GM12872 (cell line): ENCODE data around the gene MYO1E.

Source experiments
- CTCF ChIP-seq: IDR thresholded peaks from 3 replicates; pipeline ENCODE4 v1.5.1; 2011; ENCODE audit warnings: low read depth, mild to moderate bottlenecking, low read length, moderate library complexity; ENCODE audit not compliant: insufficient read depth

The MYO1E gene

GRCh38 chr15:59244337-59244736 is 128.3 kb downstream of the MYO1E start:
- TF ChIP-seq CTCF = no peak

DNA sequence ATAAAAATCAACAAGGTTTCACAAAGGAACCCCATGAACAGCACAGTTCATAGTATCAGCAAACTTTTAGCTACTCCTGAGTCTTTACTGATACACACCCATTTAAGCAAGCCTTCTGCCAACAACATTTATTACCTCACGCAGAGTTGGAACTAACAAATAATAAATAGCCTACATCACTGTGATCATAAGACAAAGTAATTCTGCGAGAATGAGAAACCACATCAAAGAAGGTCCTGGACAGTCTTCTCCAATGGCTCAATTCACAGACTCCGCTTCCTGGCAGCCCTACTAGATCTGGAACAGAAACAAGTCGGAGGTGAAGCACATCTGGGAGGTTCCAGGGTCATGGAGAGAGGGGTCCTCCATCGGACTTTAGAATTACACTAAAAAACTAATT is 129.0 kb downstream of the MYO1E start:
- TF ChIP-seq CTCF = no peak

GRCh38 chr15:59242649-59243048 is 130.0 kb downstream of the MYO1E start:
- no peak for TF ChIP-seq CTCF

- TF ChIP-seq CTCF = no peak
These were observed 132.6 kb downstream of the MYO1E start for GRCh38 chr15:59240036-59240435.

GRCh38 chr15:59237924-59238331 is 134.7 kb downstream of the MYO1E start:
- TF ChIP-seq CTCF = no peak

DNA sequence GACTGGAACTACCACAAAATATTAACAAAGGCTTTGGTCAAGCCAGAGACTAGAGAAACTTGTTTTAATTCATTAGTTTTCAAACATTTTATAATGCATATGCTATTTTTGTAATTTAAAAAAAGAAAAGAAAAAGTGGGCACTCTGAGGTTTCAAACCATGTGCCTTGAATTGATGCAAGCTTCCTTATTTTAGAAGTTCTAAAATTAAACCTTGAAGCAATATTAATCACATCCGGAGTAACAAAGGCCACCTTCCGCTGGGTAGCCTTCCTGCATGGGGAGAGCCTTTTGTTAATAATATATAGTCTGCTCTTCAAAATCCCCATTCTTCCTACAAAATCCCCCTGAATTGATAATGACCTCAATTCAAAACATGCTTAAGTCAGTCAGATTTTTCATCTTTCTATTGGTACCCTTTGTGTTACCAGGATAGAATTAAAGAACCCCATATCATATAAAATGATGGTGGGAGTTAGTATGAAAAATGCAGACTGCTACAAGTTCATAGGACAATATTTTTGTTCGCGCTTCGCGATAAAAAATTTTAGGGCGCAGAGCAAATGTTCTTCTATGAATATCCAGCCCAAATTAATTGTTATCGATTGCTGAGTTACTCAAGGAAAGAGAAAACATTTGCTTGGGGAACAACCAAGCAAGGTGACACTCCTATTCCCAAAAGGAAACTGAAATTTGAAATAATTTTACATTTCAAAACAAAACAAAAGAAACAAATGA is 135.4 kb downstream of the MYO1E start:
- no peak for TF ChIP-seq CTCF

GRCh38 chr15:59236394-59236793 is 136.3 kb downstream of the MYO1E start:
- no peak for TF ChIP-seq CTCF
